ENCODE data around the gene DDX5. TPM values are rescaled to one million over a fixed set of nuclear protein-coding genes. Genes with fewer than 3 reads are reported as not detected.

Gene DDX5
- total and polyA plus RNA-seq, 2 of the 13 experiments (the other 11 are each of a cell fraction or from before 2014, with no cell fraction given): 503 to 684 TPM

- TF ChIP-seq ZBTB4 (CRISPR knock-in tag; IDR thresholded peaks at IDR 0.05; ENCODE audit: borderline replicate concordance) (peak; percentile 71), KDM2A (CRISPR knock-in tag; IDR thresholded peaks at IDR 0.05; ENCODE audit: borderline replicate concordance, low read depth) (peak; percentile 80), SMAD9 (CRISPR knock-in tag; IDR thresholded peaks at IDR 0.05) (peak; percentile 5; the same call in 1 of the 2 replicates), ZNF672 (CRISPR knock-in tag; IDR thresholded peaks at IDR 0.05) (0 out of 2 replicates have a peak, but pooled peaks have one; percentile 71), ARID3A (IDR thresholded peaks at IDR 0.05; ENCODE audit: low read depth, low read length) (no peak), NR3C1 (CRISPR knock-in tag; IDR thresholded peaks at IDR 0.05) (peak; percentile 86; the same call in 1 of the 2 replicates), ZNF619 (CRISPR knock-in tag; IDR thresholded peaks at IDR 0.05) (0 out of 2 replicates have a peak, but pooled peaks have one; percentile 16), RAD21 (CRISPR knock-in tag; IDR thresholded peaks at IDR 0.05) (0 out of 2 replicates have a peak, but pooled peaks have one; percentile 34), TGIF2 (CRISPR knock-in tag; IDR thresholded peaks at IDR 0.05) (peak; percentile 94), ZNF720 (CRISPR knock-in tag; IDR thresholded peaks at IDR 0.05) (no peak), HNF1A (IDR thresholded peaks at IDR 0.05; ENCODE audit: low read depth) (no peak), HNF1A (CRISPR knock-in tag; IDR thresholded peaks at IDR 0.05; ENCODE audit: borderline replicate concordance) (0 out of 2 replicates have a peak, but pooled peaks have one; percentile 63), ZBED4 (CRISPR knock-in tag; IDR thresholded peaks at IDR 0.05; ENCODE audit: borderline replicate concordance) (peak; percentile 42; the same call in 1 of the 2 replicates), PAWR (CRISPR knock-in tag; IDR thresholded peaks at IDR 0.05; ENCODE audit: borderline replicate concordance) (no peak; the same call in 1 of the 2 replicates)
Observed at GRCh38 chr17:64506576-64507412, 705 bp upstream of the DDX5 start, which contains the start of gene CEP95 (continued).

Measured in HepG2 (cell line).